Measurements from ENCODE around the gene NRM. TPM values are rescaled to one million over a fixed set of nuclear protein-coding genes. Genes with fewer than 3 reads are reported as not detected.

Gene NRM
- total RNA-seq, 2 experiments from 2014 or later: 31.6 to 32.7 TPM

- CTCF ChIA-PET: no interaction called here
- Mint-ChIP-seq H3K4me1 (ENCODE audit: low read depth) (peaks cover 27% of the 10 kb centered on the region), H3K27me3 (no peaks in the 10 kb centered on the region), H3K4me3 (no peak overlapping the region), H3K9me3 (no peaks in the 10 kb centered on the region), H3K36me3 (peaks cover 10% of the 10 kb centered on the region), H3K27ac (no peak overlapping the region)
- POLR2A ChIA-PET: no interaction called here
- intact Hi-C loops (cut with micrococcal nuclease): no loop called here
- no peak for DNase-seq
These were observed 46.0 kb downstream of the NRM start for GRCh38 chr6:30644769-30645168.

- no peak for DNase-seq
- Mint-ChIP-seq H3K4me3 (no peak overlapping the region), H3K36me3 (peaks cover 10% of the 10 kb centered on the region), H3K27me3 (no peaks in the 10 kb centered on the region), H3K27ac (no peak overlapping the region), H3K4me1 (ENCODE audit: low read depth) (peaks cover 23% of the 10 kb centered on the region), H3K9me3 (no peaks in the 10 kb centered on the region)
- intact Hi-C loops (cut with micrococcal nuclease): no loop called here
- ChIA-PET CTCF (interaction anchor here (0.6 to 0.9 kb wide), 2 partner anchors 111 to 160 kb away, joined by 3 read pairs; no protein-coding TSS in a partner anchor), POLR2A (no interaction called here)
These were observed 47.1 kb downstream of the NRM start for GRCh38 chr6:30643656-30644055.

GRCh38 chr6:30641048-30641447, 49.7 kb downstream of the NRM start:
- Mint-ChIP-seq H3K27me3 (no peaks in the 10 kb centered on the region), H3K36me3 (peaks cover 6% of the 10 kb centered on the region), H3K27ac (no peak overlapping the region), H3K4me3 (no peak overlapping the region), H3K4me1 (ENCODE audit: low read depth) (peaks cover 10% of the 10 kb centered on the region), H3K9me3 (no peaks in the 10 kb centered on the region)
- DNase-seq: no peak
- ChIA-PET POLR2A (interaction anchor here (0.9 to 1.5 kb wide), 2 partner anchors 24 kb away, joined by 3 to 5 read pairs; partner anchors contain the start of genes MRPS18B and PPP1R10), CTCF (interaction anchor here (0.6 to 1.6 kb wide), 3 partner anchors 15 to 478 kb away, joined by 3 to 4 read pairs (median 3); partner anchors contain the start of gene ATAT1)
- intact Hi-C loops (cut with micrococcal nuclease): no loop called here

- POLR2A ChIA-PET: interaction anchor here (1.5 kb wide), 1 partner anchor 23 kb away, joined by 5 read pairs; the partner anchor contains the start of genes MRPS18B and PPP1R10
- CTCF ChIA-PET: interaction anchor here (0.6 to 1.6 kb wide), 4 partner anchors 14 to 478 kb away, joined by 3 to 5 read pairs (median 4); partner anchors contain the start of gene ATAT1
- no peak for DNase-seq
- Mint-ChIP-seq H3K4me3 (no peak overlapping the region), H3K4me1 (ENCODE audit: low read depth) (peaks cover 5% of the 10 kb centered on the region), H3K9me3 (no peaks in the 10 kb centered on the region), H3K27me3 (no peaks in the 10 kb centered on the region), H3K36me3 (peaks cover 3% of the 10 kb centered on the region), H3K27ac (no peak overlapping the region)
- intact Hi-C loops (cut with micrococcal nuclease): no loop called here
These were observed 50.3 kb downstream of the NRM start for GRCh38 chr6:30640481-30640880.

Other genes with a start within 250 kb of the NRM start
- gene HLA-E, start 201.5 kb downstream of the NRM start, total RNA-seq: 100 to 1,000 TPM; 481 to 485 TPM
- 10 to 100 TPM; 94.0 to 95.8 TPM for gene GNL1, start 134.5 kb downstream of the NRM start, total RNA-seq
- gene PRR3, start 133.7 kb downstream of the NRM start, total RNA-seq: 10 to 100 TPM; 22.4 to 22.6 TPM
- gene ABCF1, start 119.5 kb downstream of the NRM start, total RNA-seq: 10 to 100 TPM; 87.0 to 87.1 TPM
- gene PPP1R10, start 73.7 kb downstream of the NRM start, total RNA-seq: 10 to 100 TPM; 64.5 to 67.4 TPM
- 10 to 100 TPM; 90.9 to 95.3 TPM for gene MRPS18B, start 73.1 kb downstream of the NRM start, total RNA-seq
- gene ATAT1, start 64.1 kb downstream of the NRM start, total RNA-seq: 1 to 10 TPM; 7.6 to 8.7 TPM
- 10 to 100 TPM; 32.7 to 37.5 TPM for gene C6orf136, start 43.9 kb downstream of the NRM start, total RNA-seq
- 10 to 100 TPM; 33.1 to 35.3 TPM for gene DHX16, start 18.0 kb downstream of the NRM start, total RNA-seq
- 100 to 1,000 TPM; 172 to 183 TPM for gene PPP1R18, start 4.3 kb downstream of the NRM start, total RNA-seq
- 10 to 100 TPM; 79.5 to 88.7 TPM for gene MDC1, start 26.3 kb upstream of the NRM start, total RNA-seq
- gene TUBB, start 29.4 kb upstream of the NRM start, total RNA-seq: 1,000 to 10,000 TPM; 1,695 to 1,719 TPM
- 100 to 1,000 TPM; 226 to 231 TPM for gene FLOT1, start 51.7 kb upstream of the NRM start, total RNA-seq
- gene IER3, start 53.6 kb upstream of the NRM start, total RNA-seq: 100 to 1,000 TPM; 167 to 171 TPM
- 1 to 10 TPM; 8.1 to 8.7 TPM for gene DDR1, start 193.5 kb upstream of the NRM start, total RNA-seq
- 10 to 100 TPM; 35.2 to 39.2 TPM for gene GTF2H4, start 217.2 kb upstream of the NRM start, total RNA-seq
- 10 to 100 TPM; 56.9 to 68.9 TPM for gene VARS2, start 223.3 kb upstream of the NRM start, total RNA-seq
- gene SFTA2, start 241.2 kb upstream of the NRM start, total RNA-seq: not detected
- not detected for gene MUCL3, start 250.0 kb upstream of the NRM start, total RNA-seq

Measured in activated CD4-positive, alpha-beta memory T cell treated with anti-CD3 and anti-CD28 coated beads for 36 hours (primary cell).